GM12878 (cell line): ENCODE results near the gene MACROD2.

Source experiments
- CHD1 ChIP-seq: IDR thresholded peaks from 2 replicates; pipeline ENCODE4 v1.6.1; 2012; ENCODE audit warnings: low read depth, low read length, improper control_type of control experiment
- CTCF ChIP-seq, 3 experiments: IDR thresholded peaks in 2 of 3; conservative IDR thresholded peaks in 1 of 3; 2 replicates each; pipeline ENCODE4 v1.5.1; 2011; ENCODE audit warnings: low read depth in 3 of 3, low read length in 3 of 3, mild to moderate bottlenecking in 3 of 3, control low read depth in 2 of 3, moderate library complexity in 2 of 3, inconsistent platforms in 1 of 3, mixed read lengths in 1 of 3; ENCODE audit not compliant: control insufficient read depth in 2 of 3, insufficient read depth in 1 of 3; ENCODE audit errors: extremely low read depth in 1 of 3
- EZH2 ChIP-seq: IDR thresholded peaks from 2 replicates; pipeline ENCODE4 v1.6.1; 2012; ENCODE audit warnings: low read depth, mild to moderate bottlenecking, control low read depth, inconsistent platforms, low read length, borderline replicate concordance; ENCODE audit not compliant: control insufficient read depth
- JUND ChIP-seq: IDR thresholded peaks from 2 replicates; pipeline ENCODE4 v1.6.1; 2012; ENCODE audit warnings: low read depth, mild to moderate bottlenecking, low read length, improper control_type of control experiment, moderate library complexity
- MAX ChIP-seq: IDR thresholded peaks from 2 replicates; pipeline ENCODE4 v1.6.1; 2012; ENCODE audit warnings: low read depth, low read length, improper control_type of control experiment
- NFYB ChIP-seq: IDR thresholded peaks from 2 replicates; pipeline ENCODE4 v1.6.1; 2011; ENCODE audit warnings: low read depth, mild to moderate bottlenecking, low read length, improper control_type of control experiment, moderate library complexity; ENCODE audit not compliant: insufficient read depth
- POLR2A ChIP-seq: IDR thresholded peaks from 2 replicates; pipeline ENCODE4 v1.6.1; 2011; ENCODE audit warnings: low read depth, mild to moderate bottlenecking, low read length
- RCOR1 ChIP-seq: conservative IDR thresholded peaks from 2 replicates; pipeline ENCODE4 v1.6.1; 2012; ENCODE audit warnings: low read depth, low read length, improper control_type of control experiment

GRCh38 chr20:15774926-15775325 is 1779.6 kb downstream of the MACROD2 start:
- TF ChIP-seq RCOR1 = no peak
- TF ChIP-seq CTCF (IDR thresholded peaks at IDR 0.05 in 2 of 3, conservative IDR thresholded peaks at IDR 0.05 in 1 of 3; ENCODE audit: control insufficient read depth in 2 of 3, extremely low read depth in 1 of 3, insufficient read depth in 1 of 3, low read depth in 3 of 3, low read length in 3 of 3) = no peak
- no peak for TF ChIP-seq NFYB
- no peak for TF ChIP-seq JUND
- no peak for TF ChIP-seq EZH2
- TF ChIP-seq CHD1 = no peak
- no peak for TF ChIP-seq MAX
- no peak for TF ChIP-seq POLR2A
